Esophagus squamous epithelium (tissue), 5 donors: Measurements from ENCODE around the gene ASAH2. TPM values are rescaled to one million over a fixed set of nuclear protein-coding genes. Genes with fewer than 3 reads are reported as not detected.

Source experiments
- DNase-seq: peaks from one replicate; lab custom pipeline; 2025; lab: John Stamatoyannopoulos, UW
- H3K27ac ChIP-seq, 4 donors: fragments of 200-600 bp; sonication (generic); one replicate each; pipeline ENCODE4 v1.5.1; 2016 to 2019; ENCODE audit warnings: mild to moderate bottlenecking in 1 of 4
- H3K27me3 ChIP-seq, 4 donors: fragments of 200-600 bp; sonication (generic); 1 replicate in 3 of 4; 2 replicates in 1 of 4; pipeline versions ENCODE4 v1.5.1 to v1.6.0; 2017 to 2021; ENCODE audit warnings: antibody characterized with exemption in 1 of 4
- H3K36me3 ChIP-seq, 3 donors: fragments of 200-600 bp; sonication (generic); one replicate each; pipeline ENCODE4 v1.5.1; 2016 to 2019
- H3K4me1 ChIP-seq, 3 donors: fragments of 200-600 bp; sonication (generic); one replicate each; pipeline ENCODE4 v1.5.1; 2017 to 2019
- H3K4me3 ChIP-seq, 4 donors: fragments of 200-600 bp; sonication (generic); 1 replicate in 3 of 4; 2 replicates in 1 of 4; pipeline ENCODE4 v1.5.1; 2016 to 2019; ENCODE audit warnings: mild to moderate bottlenecking in 2 of 4, moderate library complexity in 1 of 4
- H3K9me3 ChIP-seq, 3 donors: fragments of 200-600 bp; sonication (generic); one replicate each; pipeline ENCODE4 v1.5.1; 2016 to 2019
- CTCF ChIP-seq, 6 experiments: fragments of 450-650 bp in 4 of 6; fragments of 200-600 bp in 2 of 6; sonication (generic) in 2 of 6; IDR thresholded peaks; one replicate each; pipeline ENCODE4 v1.5.1; 2016 to 2019; ENCODE audit warnings: antibody characterized with exemption in 6 of 6, mild to moderate bottlenecking in 4 of 6, moderate library complexity in 4 of 6
- POLR2A ChIP-seq, 4 donors: fragments of 450-650 bp; IDR thresholded peaks; one replicate each; pipeline ENCODE4 v1.6.1; 2017; ENCODE audit warnings: antibody characterized with exemption in 4 of 4, mild to moderate bottlenecking in 4 of 4, moderate library complexity in 3 of 4
- WGBS, 2 donors: methylation state at CpG; one replicate each; pipeline ENCODE4 v1.1.5; 2018; 5-methylcytosine and 5-hydroxymethylcytosine counted together
- intact Hi-C: fragments of 100-400 bp; cut with DNase I; formaldehyde crosslinking; loops from one replicate; pipeline ENCODE4 v1.15.0; 2022
- total RNA-seq, 4 donors: library from RNA; depleted of rRNA; stranded (reverse); fragments of >200 nt; gene quantifications; one replicate each; pipeline ENCODE4 v1.1.0, GENCODE V29; 2016
- donor health status: DM: yes; HTN: yes; CAD: no.

ASAH2 gene
- total RNA-seq, 4 donors from 2014 or later = 0.32 to 5.9 (median 0.54) TPM

DNA sequence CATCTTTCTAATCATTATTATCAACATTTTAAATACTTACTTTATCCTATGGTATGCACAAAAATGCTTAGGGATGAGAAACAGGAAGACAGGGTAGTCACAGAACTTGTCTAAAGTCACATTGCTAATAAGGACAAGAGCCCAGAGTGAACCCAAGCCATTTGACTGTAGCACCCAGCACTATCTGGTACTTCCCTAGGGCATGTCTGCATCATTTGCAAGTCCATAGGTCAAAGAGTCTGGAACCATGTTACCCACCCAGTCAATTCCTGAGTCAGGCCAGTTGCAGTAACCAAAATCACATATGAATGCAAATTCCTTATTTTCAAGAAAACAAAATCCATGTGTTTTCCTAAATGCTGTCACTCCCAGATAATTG, 19.1 kb downstream of the ASAH2 start:
- DNase-seq = no peak
- Histone ChIP-seq H3K36me3 (no peaks in the 10 kb centered on the region), H3K27me3 (peaks cover 0 to 11% (median 0%) of the 10 kb centered on the region in 4 donors), H3K27ac (no peak overlapping the region), H3K9me3 (no peaks in the 10 kb centered on the region), H3K4me1 (no peaks in the 10 kb centered on the region), H3K4me3 (no peak overlapping the region)
- intact Hi-C loops = no loop called here
- TF ChIP-seq CTCF (IDR thresholded peaks at IDR 0.05) = no peak
- no peak for TF ChIP-seq POLR2A (IDR thresholded peaks at IDR 0.05)

DNA sequence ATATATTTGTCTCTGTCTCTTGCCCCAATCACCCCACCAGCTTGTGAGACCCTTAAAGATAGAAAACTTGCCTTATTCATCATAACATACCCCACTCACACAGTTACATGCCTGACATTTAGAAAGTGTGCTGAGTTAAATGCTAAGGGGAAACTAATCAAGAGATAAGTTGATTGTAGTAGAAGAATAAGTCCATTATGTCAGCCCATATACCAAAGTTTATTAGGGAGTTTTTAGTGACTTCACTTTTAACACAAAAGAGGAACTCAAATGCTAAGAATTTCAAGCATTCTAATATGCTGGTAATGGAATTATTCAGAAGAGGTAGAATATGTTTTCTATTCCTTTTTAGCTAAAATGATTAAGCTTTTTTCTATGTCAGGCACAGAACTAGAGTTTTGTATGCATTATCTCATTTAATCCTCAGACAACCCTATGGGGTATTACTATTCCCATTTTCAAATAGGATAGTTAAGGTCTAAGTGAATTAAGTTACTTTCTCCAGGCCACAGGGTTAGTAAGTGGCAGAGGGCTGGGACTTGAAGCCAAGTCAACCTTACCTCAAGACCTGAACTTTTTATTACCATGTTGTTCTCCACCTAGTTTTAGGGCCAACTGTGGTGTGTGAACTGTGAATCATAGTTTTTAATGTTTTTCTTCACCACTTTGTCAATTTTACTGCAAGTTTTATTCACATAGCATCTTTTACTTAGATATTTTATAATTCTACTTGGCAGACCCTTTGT, 19.6 kb downstream of the ASAH2 start:
- intact Hi-C loops = no loop called here
- Histone ChIP-seq H3K27ac (no peak overlapping the region), H3K9me3 (no peaks in the 10 kb centered on the region), H3K4me1 (no peaks in the 10 kb centered on the region), H3K4me3 (no peak overlapping the region), H3K27me3 (peaks cover 0 to 6% (median 0%) of the 10 kb centered on the region in 4 donors), H3K36me3 (no peaks in the 10 kb centered on the region)
- DNase-seq = no peak
- TF ChIP-seq POLR2A (IDR thresholded peaks at IDR 0.05) = no peak

DNA sequence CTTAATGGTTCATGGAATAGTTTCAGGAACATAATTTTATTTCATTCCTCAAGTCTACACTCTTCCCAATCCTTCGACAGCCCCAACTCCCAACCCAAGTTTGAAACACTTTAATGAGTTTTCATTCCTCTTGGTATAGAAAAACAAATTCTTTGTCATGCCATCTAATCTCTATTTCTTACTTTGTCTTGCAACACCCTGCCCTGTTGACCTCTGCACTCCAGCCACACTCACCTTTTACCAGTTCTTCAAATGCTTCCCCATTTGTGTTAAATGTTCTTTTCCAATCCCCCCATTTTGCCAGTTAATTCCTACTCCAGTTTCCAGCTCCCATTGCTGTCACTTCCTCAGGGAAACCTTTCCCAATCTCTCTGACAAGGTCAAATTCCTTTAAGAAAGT, 21.9 kb downstream of the ASAH2 start:
- Histone ChIP-seq H3K4me1 (no peaks in the 10 kb centered on the region), H3K9me3 (no peaks in the 10 kb centered on the region), H3K27ac (no peak overlapping the region), H3K27me3 (no peaks in the 10 kb centered on the region), H3K4me3 (no peak overlapping the region), H3K36me3 (no peaks in the 10 kb centered on the region)
- 83 to 85% methylated on average over 1 of the region's 1 CpG for WGBS, 2 donors
- TF ChIP-seq POLR2A (IDR thresholded peaks at IDR 0.05) (no peak), CTCF (IDR thresholded peaks at IDR 0.05) (no peak)
- no peak for DNase-seq
- intact Hi-C loops = no loop called here

DNA sequence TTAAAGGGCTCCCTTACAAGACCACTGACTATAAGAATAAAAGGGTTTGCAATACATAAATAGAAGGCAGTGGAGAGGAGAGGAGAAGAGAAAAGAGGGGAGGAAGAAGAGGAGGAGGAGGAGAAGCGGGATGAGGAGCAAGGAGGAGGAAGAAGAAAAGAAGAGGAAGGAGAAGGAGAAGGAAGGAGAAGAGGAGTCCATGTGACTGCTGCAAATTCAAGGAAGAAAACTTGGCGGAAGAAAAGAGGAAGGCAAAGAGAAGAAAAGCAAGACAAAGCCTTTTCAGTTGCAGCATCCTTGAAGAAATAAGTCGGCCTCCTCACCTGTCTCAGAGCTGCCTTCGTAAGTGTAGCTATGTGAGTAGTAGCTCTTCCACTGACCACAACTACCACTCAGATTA, 22.6 kb downstream of the ASAH2 start:
- Histone ChIP-seq H3K4me1 (no peaks in the 10 kb centered on the region), H3K36me3 (no peaks in the 10 kb centered on the region), H3K4me3 (no peak overlapping the region), H3K27ac (no peak overlapping the region), H3K9me3 (no peaks in the 10 kb centered on the region), H3K27me3 (no peaks in the 10 kb centered on the region)
- no peak for TF ChIP-seq POLR2A (IDR thresholded peaks at IDR 0.05)
- no peak for TF ChIP-seq CTCF (IDR thresholded peaks at IDR 0.05)
- DNase-seq = no peak
- intact Hi-C loops = no loop called here
- WGBS, 2 donors = 78 to 80% methylated on average over 4 of the region's 4 CpGs

DNA sequence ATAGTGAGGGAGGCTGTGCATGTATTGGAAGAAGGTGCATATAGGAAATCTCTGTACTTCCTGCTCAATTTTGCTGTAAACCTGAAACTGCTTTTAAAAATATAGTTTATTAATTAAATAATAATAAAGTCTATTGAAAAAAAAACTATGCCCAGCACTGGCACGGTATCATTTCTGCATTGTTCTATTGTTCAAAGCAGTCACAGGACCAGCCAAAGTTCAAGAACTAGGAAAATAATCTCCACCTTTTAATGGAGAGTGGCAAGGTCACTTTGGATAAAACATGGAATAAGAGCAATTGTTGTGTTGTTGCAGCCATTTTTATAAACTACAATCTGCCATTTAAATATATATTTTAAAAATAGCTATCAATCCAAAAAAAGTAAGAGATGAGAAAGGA, 24.7 kb downstream of the ASAH2 start:
- intact Hi-C loops = no loop called here
- Histone ChIP-seq H3K27me3 (no peaks in the 10 kb centered on the region), H3K9me3 (no peaks in the 10 kb centered on the region), H3K4me1 (no peaks in the 10 kb centered on the region), H3K4me3 (no peak overlapping the region), H3K36me3 (no peaks in the 10 kb centered on the region), H3K27ac (no peak overlapping the region)
- TF ChIP-seq POLR2A (IDR thresholded peaks at IDR 0.05) (no peak), CTCF (IDR thresholded peaks at IDR 0.05) (no peak)
- no peak for DNase-seq
- 55 to 69% methylated on average over 1 of the region's 1 CpG for WGBS, 2 donors
